Jurkat, Clone E6-1 (cell line): ENCODE results near the gene OR51I1. TPM values are rescaled to one million over a fixed set of nuclear protein-coding genes. Genes with fewer than 3 reads are reported as not detected.

ENCODE experiments used
- DNase-seq: peaks from one replicate; pipeline ENCODE4 v3.0.0-alpha.2; 2011; ENCODE audit warnings: low read depth, low spot score
- H3K4me3 ChIP-seq: 2 replicates; pipeline ENCODE4 v1.5.1; 2011; ENCODE audit warnings: mild to moderate bottlenecking, low read length, control low read depth, moderate library complexity
- polyA plus RNA-seq: library from polyadenylated mRNA; unstranded; fragments of >200 nt; gene quantifications from one replicate; pipeline ENCODE4 v1.2.1, GENCODE V29; 2012; ENCODE audit warnings: missing spikeins; ENCODE audit not compliant: insufficient read length, insufficient read depth

OR51I1 gene
- not detected for polyA plus RNA-seq

- no peak for DNase-seq
Measured at GRCh38 chr11:5441414-5441813, at the start of gene OR51I1. Gene OR51I1 (minus strand): TSS chr11:5441514. CDS start chr11:5441514, 0 bp downstream.

GRCh38 chr11:5489576-5490357 is 48.5 kb upstream of the OR51I1 start:
- H3K4me3 ChIP-seq = no peak overlapping the region
- no peak for DNase-seq

More at GRCh38 chr11:5441414-5441813, at the start of gene OR51I1:
- H3K4me3 ChIP-seq = no peak within 1 kb of the TSS

GRCh38 chr11:5488798-5489399 is 47.6 kb upstream of the OR51I1 start:
- DNase-seq = no peak
- H3K4me3 ChIP-seq = no peak overlapping the region

- no peak within 1 kb of the TSS for H3K4me3 ChIP-seq
- DNase-seq = no peak
Measured at GRCh38 chr11:5488385-5488784, 47.1 kb upstream of the OR51I1 start, which contains the start of gene OR52D1. Gene OR52D1 (plus strand): TSS chr11:5488685. CDS start chr11:5488707, 22 bp downstream.

GRCh38 chr11:5486421-5486820 is 45.1 kb upstream of the OR51I1 start:
- DNase-seq = no peak

GRCh38 chr11:5486003-5486402 is 44.7 kb upstream of the OR51I1 start:
- H3K4me3 ChIP-seq = no peak overlapping the region
- DNase-seq = no peak

More at GRCh38 chr11:5486421-5486820, 45.1 kb upstream of the OR51I1 start:
- no peak overlapping the region for H3K4me3 ChIP-seq

GRCh38 chr11:5476186-5476819 is 35.0 kb upstream of the OR51I1 start:
- peak; percentile 39 for DNase-seq
- H3K4me3 ChIP-seq = no peak overlapping the region

GRCh38 chr11:5473921-5474320 is 32.6 kb upstream of the OR51I1 start:
- no peak overlapping the region for H3K4me3 ChIP-seq
- DNase-seq = no peak

GRCh38 chr11:5467527-5467926 is 26.2 kb upstream of the OR51I1 start:
- DNase-seq = no peak
- no peak overlapping the region for H3K4me3 ChIP-seq

GRCh38 chr11:5460983-5461621 is 19.8 kb upstream of the OR51I1 start:
- no peak for DNase-seq
- H3K4me3 ChIP-seq = no peak overlapping the region

- no peak for DNase-seq
Measured at GRCh38 chr11:5449432-5449831, 8.1 kb upstream of the OR51I1 start.

GRCh38 chr11:5449023-5449422 is 7.7 kb upstream of the OR51I1 start, which contains the start of gene OR51I2:
Gene OR51I2 (plus strand): TSS chr11:5449323. CDS start chr11:5453489, 4,166 bp downstream.
- no peak for DNase-seq

More at GRCh38 chr11:5449432-5449831, 8.1 kb upstream of the OR51I1 start:
- H3K4me3 ChIP-seq = no peak overlapping the region

GRCh38 chr11:5443835-5444393 is 2.6 kb upstream of the OR51I1 start:
- no peak overlapping the region for H3K4me3 ChIP-seq
- DNase-seq = no peak

More at GRCh38 chr11:5449023-5449422, 7.7 kb upstream of the OR51I1 start, which contains the start of gene OR51I2:
- H3K4me3 ChIP-seq = no peak within 1 kb of the TSS

GRCh38 chr11:5423131-5423530 is 18.2 kb downstream of the OR51I1 start:
- DNase-seq = no peak
- H3K4me3 ChIP-seq = no peak overlapping the region

- DNase-seq = no peak
- no peak within 1 kb of the TSS for H3K4me3 ChIP-seq
Measured at GRCh38 chr11:5421811-5422210, 19.5 kb downstream of the OR51I1 start, which contains the start of gene OR51Q1. Gene OR51Q1 (plus strand): TSS chr11:5422111. CDS start chr11:5422201, 90 bp downstream.

- DNase-seq = no peak
- no peak overlapping the region for H3K4me3 ChIP-seq
Measured at GRCh38 chr11:5420993-5421392, 20.3 kb downstream of the OR51I1 start.

GRCh38 chr11:5405173-5405572 is 36.1 kb downstream of the OR51I1 start:
- no peak for DNase-seq
- no peak overlapping the region for H3K4me3 ChIP-seq

GRCh38 chr11:5398936-5399335 is 42.4 kb downstream of the OR51I1 start:
- H3K4me3 ChIP-seq = no peak overlapping the region
- DNase-seq = no peak

GRCh38 chr11:5394091-5394490 is 47.2 kb downstream of the OR51I1 start:
- no peak for DNase-seq

More at GRCh38 chr11:5394091-5394490, 47.2 kb downstream of the OR51I1 start:
- no peak overlapping the region for H3K4me3 ChIP-seq
